Measurements from ENCODE around the gene KY.

- no peak for TF ChIP-seq POLR2A (IDR thresholded peaks at IDR 0.05)
- TF ChIP-seq, protein P1, sequence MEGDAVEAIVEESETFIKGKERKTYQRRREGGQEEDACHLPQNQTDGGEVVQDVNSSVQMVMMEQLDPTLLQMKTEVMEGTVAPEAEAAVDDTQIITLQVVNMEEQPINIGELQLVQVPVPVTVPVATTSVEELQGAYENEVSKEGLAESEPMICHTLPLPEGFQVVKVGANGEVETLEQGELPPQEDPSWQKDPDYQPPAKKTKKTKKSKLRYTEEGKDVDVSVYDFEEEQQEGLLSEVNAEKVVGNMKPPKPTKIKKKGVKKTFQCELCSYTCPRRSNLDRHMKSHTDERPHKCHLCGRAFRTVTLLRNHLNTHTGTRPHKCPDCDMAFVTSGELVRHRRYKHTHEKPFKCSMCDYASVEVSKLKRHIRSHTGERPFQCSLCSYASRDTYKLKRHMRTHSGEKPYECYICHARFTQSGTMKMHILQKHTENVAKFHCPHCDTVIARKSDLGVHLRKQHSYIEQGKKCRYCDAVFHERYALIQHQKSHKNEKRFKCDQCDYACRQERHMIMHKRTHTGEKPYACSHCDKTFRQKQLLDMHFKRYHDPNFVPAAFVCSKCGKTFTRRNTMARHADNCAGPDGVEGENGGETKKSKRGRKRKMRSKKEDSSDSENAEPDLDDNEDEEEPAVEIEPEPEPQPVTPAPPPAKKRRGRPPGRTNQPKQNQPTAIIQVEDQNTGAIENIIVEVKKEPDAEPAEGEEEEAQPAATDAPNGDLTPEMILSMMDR (IDR thresholded peaks at IDR 0.05), result no peak
Measured at GRCh38 chr3:134666885-134667284, 16.1 kb upstream of the KY start.
